ENCODE results near the gene VPS9D1.
"Not testable (repeated sequence)": the region's sequence is repeated elsewhere in the genome, so short reads cannot be mapped to it uniquely, and the experiment has no call there.

The VPS9D1 gene

DNA sequence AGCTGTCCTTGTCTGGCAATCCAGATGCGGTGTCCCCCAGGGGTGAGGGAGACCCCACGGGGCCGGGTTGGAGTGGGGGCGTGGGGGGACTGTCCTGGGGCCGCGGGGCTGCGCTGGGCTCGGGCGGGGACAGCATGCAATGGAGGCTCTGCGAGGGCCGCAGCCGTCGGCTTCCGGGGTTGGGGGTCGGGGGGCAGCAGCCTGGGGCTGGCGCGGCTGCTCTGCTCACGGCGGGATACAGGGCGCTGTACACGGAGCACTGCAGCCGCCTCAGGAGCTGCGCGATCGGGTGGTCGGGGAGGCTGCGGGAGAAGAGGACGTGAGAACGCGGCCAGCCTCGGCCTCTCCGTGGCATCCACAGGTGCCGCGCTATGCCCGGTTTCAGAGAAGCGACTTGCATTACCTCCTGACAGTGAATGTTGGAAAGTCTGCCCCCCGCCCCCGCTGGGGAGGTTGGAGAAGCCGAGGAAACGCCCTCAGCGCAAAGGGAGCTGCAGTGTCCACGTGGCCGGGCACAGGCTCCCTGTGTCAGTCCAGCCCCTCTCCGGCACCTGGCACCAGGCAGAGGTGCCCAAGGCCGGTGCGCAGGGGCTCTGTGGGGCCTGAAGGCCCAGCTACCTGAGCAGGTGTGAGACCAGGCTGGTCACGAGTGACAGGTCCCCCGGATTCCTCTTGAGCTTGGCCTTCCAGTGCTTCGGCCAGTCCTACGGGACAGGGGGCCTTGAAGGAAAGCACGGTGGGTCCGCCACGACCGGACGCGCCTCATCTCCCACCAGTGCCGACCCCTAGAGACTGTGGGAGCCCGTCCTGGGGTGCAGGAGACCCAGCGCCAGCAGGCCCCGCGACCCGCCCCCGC is 9.8 kb downstream of the VPS9D1 start:
- DNase-seq (ENCODE audit: low read depth in 2 of 2): no peak

GRCh38 chr16:89709716-89710432 is 10.8 kb downstream of the VPS9D1 start:
- no peak for DNase-seq (ENCODE audit: low read depth in 2 of 2)

DNA sequence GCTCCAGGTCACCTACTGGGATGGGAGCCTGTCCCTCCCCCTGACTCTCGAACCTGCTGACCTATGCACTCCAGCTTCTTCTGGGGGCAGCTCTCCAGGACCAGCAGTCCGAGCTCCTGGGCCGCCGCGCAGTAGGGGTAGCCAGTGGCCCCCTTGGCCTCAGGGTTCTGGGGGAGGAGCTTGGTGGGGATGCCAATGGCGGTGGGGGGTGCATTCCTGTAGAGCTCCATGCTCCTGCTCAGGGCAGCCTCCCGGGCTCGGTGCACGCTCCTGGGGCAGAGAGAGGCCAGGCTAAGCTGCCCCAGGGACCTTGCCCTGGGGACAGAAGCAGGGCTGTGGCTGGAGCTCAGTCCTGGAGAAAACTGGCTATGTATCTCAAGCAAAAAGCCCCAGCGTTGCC is 11.5 kb downstream of the VPS9D1 start:
- no peak for DNase-seq (ENCODE audit: low read depth in 2 of 2)

DNA sequence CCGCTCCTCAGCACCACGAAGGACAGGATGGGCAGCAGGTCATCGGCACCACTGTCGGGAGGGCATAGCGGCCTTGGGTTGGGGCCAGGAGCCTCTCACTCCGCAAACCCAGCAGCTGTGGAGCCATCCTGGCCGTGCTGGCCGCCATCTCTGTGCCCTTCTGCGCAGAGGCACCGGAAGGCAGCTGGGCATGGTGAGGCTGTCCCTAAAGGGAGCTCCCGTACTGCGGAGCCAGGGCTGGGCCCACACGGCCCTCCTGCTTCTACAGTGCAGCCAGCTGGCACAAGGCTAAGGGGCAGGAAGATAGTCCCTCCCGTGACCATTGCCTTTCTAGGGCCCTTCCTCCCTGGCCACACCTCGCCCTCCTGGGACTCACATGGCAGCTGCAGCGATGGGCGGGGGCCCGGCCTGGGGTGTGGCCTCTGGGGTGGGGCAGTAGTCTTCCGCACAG is 12.2 kb downstream of the VPS9D1 start:
- no peak for DNase-seq (ENCODE audit: low read depth in 2 of 2)

DNA sequence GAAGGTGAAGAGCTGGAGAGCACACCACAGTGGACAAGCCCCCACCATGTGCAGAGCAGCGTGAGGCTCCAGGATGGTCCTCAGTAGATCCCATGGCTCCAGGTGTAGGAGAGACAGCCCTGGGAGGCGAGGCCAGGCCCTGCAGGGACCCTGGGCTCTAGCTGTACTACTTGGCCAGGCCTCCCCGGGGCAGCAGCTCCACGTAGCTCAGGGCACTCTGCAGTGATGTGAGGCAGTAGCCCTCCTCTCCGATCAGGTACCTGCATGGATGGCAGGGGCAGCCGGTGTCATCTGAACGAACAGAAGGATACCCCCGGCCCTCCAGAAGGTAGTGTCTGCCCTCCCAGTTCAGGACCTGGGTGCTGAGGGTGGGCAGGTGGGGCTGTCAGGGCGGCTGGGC is 13.0 kb downstream of the VPS9D1 start:
- no peak for DNase-seq (ENCODE audit: low read depth in 2 of 2)

- no peak for DNase-seq (ENCODE audit: low read depth in 2 of 2)
Measured at GRCh38 chr16:89706518-89707260, 14.0 kb downstream of the VPS9D1 start.

- DNase-seq (ENCODE audit: low read depth in 2 of 2): no peak
Measured at GRCh38 chr16:89705006-89705405, 15.7 kb downstream of the VPS9D1 start.

DNA sequence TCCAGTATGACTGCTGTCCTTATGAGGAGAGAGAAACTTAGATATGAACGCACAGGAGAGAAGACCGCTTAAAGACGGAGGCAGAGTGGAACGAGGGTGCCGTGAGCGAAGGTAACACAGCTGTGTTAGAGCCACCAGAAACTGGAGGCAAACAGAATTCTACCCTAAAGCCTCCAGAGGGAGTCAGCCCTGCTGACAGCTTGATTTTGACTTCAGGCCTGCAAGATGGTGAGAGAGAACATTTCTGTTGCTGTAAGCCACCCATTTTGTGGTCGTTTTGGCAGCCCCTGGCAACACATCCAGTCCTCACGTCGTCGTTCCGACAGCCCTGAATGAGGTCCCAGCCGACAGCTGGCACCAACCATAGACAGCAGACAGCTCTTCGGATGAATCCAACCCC is 16.4 kb downstream of the VPS9D1 start:
- DNase-seq (ENCODE audit: low read depth in 2 of 2): no peak

GRCh38 chr16:89701425-89702406 is 19.0 kb downstream of the VPS9D1 start, which contains the start of gene SPATA2L:
Gene SPATA2L, minus strand, starts transcription at chr16:89701705. Its CDS starts 473 bp downstream, at chr16:89701232.
- DNase-seq (ENCODE audit: low read depth in 2 of 2): peak; percentile 93 to 96

- DNase-seq (ENCODE audit: low read depth in 2 of 2): no peak
Measured at GRCh38 chr16:89700649-89701424, 19.9 kb downstream of the VPS9D1 start.

GRCh38 chr16:89700100-89700648 is 20.5 kb downstream of the VPS9D1 start:
- DNase-seq (ENCODE audit: low read depth in 2 of 2): peak; percentile 96

GRCh38 chr16:89699629-89700099 is 21.0 kb downstream of the VPS9D1 start:
- DNase-seq (ENCODE audit: low read depth in 2 of 2): not testable (repeated sequence)

DNA sequence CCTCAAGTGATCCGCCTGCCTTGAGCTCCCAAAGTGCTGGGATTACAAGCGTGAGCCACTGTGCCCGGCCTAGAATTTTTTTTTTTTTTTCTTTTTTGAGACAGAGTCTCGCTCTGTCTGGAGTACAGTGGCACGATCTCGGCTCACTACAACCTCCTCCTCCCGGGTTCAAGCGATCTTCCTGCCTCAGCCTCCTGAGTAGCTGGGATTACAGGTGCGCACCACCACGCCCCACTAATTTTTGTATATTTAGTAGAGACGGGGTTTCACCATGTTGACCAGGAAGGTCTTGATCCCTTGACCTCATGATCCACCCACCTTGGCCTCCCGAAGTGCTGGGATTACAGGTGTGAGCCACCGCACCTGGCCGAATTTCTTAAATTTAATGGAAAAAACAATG is 22.0 kb downstream of the VPS9D1 start:
- DNase-seq (ENCODE audit: low read depth in 2 of 2): not testable (repeated sequence)

DNA sequence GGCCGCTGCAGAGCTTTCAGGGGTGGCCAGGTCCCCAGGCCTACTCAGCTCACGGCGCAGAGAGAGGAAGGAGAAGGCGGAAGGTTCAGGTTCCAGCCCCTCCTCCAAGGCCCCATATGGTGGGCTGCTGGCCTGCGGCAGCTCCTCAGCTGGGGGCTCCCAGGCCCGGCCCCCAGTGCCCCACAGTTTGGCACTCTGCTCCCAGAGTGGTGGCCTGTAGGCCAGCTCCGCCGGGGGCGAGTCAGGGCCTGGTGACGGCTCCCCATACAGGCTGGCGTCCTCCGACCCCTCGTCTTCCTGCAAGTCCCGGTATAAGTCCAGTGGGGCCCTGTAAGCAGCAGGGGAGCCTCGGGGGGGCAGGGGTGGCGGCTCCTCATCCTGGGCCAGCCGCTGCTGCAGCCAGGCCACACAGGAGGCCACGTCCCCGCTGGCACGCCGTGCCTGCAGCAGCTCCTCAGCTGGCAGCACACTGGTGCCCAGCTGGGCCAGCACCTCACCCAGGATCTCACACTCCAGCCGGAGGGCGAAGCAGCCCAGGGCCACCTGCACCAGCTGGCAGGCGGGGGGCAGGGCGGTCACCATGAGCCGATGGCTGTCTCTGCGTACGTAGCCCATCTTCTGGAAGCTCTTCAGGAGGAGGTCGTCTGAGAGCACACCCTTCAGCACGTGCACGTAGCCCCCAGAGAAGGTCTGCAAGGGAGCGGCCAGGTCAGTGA is 22.9 kb downstream of the VPS9D1 start:
- DNase-seq (ENCODE audit: low read depth in 2 of 2): no peak

DNA sequence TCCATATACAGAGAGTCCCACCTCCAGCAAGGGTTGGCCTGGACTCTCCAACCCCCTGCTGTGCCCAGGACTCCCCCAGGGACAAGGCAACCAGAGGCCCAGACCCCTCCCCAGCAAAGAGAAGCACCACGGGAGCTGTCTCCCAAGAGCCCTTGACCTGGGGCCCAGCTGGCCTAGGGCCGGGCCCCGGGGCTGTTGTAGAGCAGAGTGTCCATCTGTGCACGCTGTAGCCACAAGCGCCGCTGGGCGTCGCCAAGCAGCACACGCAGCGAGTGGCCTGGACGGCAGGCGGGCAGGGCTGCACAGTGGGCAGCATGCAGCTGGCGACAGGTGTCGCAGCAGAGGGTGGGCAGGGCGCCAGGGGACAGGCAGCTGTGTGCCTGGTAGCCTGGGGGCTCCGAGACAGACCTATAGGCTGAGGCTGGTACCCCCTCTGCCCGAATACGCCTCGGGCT is 23.5 kb downstream of the VPS9D1 start:
- no peak for DNase-seq (ENCODE audit: low read depth in 2 of 2)

DNA sequence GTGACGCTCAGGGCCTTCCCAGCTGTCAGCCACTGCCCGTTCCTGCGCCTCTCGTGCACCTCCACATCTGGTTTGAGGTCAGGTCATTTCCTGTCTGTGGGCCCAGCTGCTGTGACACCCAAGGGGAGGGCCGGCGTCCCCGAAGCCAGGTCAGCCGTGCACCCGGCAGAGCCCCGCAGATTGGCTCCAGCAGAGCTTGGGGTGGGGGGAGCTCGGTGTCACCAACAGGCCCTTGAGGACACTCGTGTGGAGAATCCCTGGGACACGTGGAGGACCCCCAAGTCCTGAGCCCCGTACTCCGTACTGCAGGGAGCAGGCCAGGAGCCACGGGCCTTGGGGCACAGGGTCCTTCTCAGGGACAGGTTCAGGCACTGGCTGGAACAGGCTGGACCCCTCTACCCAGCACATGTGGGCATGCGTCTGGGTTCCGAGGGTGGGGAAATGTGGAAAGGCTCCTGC is 24.0 kb downstream of the VPS9D1 start:
- no peak for DNase-seq (ENCODE audit: low read depth in 2 of 2)

DNA sequence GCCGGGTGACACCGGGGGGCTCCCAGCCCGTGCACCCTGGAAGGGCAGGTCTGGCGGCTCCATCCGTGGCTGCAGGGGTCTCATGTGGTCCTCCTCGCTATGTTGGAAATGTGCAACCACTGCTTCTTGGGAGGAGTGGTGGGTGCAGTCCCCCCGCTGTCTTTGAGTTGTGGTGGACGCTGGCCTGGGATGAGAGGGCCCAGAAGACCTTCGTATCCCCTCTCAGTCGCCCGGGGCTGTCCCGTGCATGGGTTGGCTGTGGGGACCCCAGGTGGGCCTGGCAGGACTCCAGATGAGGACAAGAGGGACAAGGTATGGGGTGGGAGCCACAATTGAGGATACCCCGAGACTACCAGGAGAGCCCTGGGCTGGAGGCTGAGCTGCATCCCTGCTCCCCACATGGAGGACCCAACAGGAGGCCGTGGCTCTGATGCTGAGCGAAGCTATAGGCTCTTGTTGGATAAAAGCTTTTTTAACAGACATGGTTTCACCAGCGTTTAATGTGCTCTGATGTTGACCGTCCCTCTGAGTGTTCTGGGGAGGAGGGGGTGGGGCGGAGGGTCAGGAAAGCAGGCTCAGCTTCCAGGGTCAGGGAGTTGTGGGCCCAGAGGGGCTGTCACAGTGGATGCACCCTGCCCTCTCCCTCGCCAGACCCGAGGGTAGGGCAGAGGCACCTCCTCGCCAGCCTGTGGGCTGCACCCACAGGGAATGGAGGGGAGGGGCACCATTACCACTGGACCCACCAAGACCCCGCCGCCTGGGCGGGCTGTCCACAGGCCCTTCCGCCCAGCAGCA is 24.6 kb downstream of the VPS9D1 start:
- no peak for DNase-seq (ENCODE audit: low read depth in 2 of 2)

Data from activated CD8-positive, alpha-beta memory T cell treated with anti-CD3 and anti-CD28 coated beads for 4 hours (primary cell).